GM18508 (cell line): ENCODE results near the gene LGALS14.
"Not testable (repeated sequence)": the region's sequence is repeated elsewhere in the genome, so short reads cannot be mapped to it uniquely, and the experiment has no call there.

Source experiments
- ATAC-seq: cut with Tn5 transposase; IDR thresholded peaks from one replicate; pipeline ENCODE4 v1.9.1; 2021; ENCODE audit warnings: moderate number of reproducible peaks; ENCODE audit not compliant: insufficient read depth, unreplicated experiment

Gene LGALS14, protein sequence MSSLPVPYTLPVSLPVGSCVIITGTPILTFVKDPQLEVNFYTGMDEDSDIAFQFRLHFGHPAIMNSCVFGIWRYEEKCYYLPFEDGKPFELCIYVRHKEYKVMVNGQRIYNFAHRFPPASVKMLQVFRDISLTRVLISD

GRCh38 chr19:39704181-39705044 is at the start of gene LGALS14:
Gene LGALS14, plus strand, starts transcription at chr19:39704481. Its CDS starts 48 bp downstream, at chr19:39704529.
- no peak for ATAC-seq

- no peak for ATAC-seq
These were observed 48.7 kb upstream of the LGALS14 start, which contains the start of gene LGALS16 for GRCh38 chr19:39655613-39656012. Gene LGALS16, plus strand, starts transcription at chr19:39655913. Its CDS starts 49 bp downstream, at chr19:39655962.

GRCh38 chr19:39659791-39660190 is 44.5 kb upstream of the LGALS14 start:
- no peak for ATAC-seq

DNA sequence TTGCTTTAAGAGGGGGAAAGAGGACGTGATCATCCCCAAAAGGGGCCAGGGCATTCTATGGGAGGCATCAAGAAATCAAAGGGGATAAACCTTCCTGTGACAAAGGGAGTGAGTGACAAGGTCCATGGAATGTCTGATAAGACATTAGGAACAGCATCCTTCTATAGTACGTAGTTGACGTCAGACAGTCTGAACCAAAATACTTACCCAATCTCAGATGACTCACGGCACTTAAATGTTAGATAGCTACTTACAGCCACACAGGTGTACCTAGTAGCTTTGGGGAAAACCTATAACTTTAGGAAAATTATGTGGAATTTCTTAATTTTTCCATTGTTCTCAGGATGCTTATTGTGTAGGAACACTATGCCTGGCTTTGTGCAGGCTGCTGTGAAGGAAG is 43.6 kb upstream of the LGALS14 start:
- ATAC-seq, result no peak

GRCh38 chr19:39661565-39661964 is 42.7 kb upstream of the LGALS14 start:
- no peak for ATAC-seq

GRCh38 chr19:39669860-39670259 is 34.4 kb upstream of the LGALS14 start:
- ATAC-seq, result not testable (repeated sequence)

GRCh38 chr19:39670998-39671397 is 33.3 kb upstream of the LGALS14 start:
- no peak for ATAC-seq

DNA sequence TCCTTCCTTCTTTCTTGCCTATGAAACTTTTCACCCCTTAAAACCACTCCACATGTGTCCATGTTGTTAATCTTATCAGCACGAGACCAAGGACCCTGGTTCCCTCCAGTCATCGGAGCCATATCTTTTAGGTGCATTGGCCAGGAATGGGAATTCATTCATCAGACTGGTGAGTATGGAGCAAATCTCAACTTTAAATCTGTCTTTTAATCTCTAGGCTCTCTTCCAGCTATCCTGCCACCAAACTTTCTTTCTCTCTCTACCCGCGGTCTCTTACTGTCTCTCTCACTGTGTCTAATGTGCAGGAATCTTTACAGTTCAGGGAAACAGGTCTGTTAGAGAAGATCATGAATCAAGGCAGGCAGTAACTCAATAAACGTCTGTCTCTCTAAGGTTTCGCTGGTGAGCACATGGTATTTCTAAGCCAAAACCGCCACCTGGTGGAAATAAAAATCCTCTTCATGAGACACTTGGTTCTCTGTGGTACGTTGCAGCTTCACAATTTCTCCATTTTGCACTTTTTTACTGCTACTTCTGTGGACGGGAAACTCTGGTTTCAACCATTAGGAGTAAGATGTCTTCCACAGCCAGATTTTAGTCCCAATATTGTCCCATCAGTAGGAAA is 32.4 kb upstream of the LGALS14 start:
- no peak for ATAC-seq

- ATAC-seq, result no peak
These were observed 31.8 kb upstream of the LGALS14 start for GRCh38 chr19:39672473-39672872.

GRCh38 chr19:39673862-39674261 is 30.4 kb upstream of the LGALS14 start:
- not testable (repeated sequence) for ATAC-seq

DNA sequence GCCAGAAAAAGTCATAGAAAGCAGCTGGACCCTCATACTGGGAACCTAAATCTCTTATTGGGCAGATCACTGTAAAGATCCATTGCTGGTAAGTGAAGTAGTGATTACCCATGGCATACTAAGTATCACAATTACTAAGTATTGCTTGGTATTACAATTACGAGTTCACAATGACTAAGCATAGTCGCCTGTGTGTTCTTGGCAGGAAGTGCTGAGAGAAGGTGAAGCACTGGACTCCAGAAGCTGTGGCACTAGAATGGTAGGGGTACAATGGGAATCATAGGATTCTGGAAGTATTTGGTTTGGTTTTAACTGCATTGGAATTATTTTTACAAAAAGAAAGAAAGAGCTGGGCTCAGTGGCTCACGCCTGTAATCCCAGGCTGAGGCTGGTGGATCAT is 28.3 kb upstream of the LGALS14 start:
- no peak for ATAC-seq

GRCh38 chr19:39677961-39678889 is 26.1 kb upstream of the LGALS14 start:
- no peak for ATAC-seq

DNA sequence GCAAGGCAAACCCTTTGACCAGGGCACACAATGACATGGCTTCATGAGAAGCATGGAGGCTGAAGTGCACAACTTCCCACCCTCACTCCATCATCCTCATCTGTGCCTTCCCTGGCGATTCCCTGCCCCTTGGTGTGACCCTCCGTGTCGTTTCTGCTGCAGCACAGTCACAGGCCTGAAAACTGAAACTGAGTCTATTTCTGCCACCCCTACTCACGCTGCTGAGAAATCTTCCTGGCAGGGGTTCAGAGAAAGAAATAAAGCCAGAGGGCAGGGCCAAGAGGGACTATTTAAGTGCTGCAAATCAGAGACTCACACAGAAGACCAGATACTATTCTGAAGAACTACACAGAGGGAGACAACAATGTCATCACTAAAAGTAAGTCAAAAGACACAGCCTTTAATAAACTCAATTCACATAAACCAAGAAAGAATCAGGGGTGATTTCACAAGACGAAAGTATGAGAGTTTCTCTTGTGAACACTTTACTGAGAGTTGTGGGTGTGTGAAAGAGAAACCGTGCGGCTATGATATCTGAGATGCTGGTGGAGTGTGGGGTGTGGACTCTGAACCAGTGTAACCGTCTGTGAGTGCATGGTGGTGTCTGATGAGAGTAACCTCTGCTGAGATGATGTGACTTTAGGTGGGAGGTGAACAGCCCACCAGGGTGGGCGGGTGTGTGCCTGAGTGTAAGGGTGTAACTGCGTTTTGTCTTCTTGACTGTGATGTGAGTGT is 25.1 kb upstream of the LGALS14 start:
- ATAC-seq, result no peak

- ATAC-seq, result no peak
These were observed 24.5 kb upstream of the LGALS14 start for GRCh38 chr19:39679791-39680168.

GRCh38 chr19:39680593-39680992 is 23.7 kb upstream of the LGALS14 start:
- ATAC-seq, result no peak

DNA sequence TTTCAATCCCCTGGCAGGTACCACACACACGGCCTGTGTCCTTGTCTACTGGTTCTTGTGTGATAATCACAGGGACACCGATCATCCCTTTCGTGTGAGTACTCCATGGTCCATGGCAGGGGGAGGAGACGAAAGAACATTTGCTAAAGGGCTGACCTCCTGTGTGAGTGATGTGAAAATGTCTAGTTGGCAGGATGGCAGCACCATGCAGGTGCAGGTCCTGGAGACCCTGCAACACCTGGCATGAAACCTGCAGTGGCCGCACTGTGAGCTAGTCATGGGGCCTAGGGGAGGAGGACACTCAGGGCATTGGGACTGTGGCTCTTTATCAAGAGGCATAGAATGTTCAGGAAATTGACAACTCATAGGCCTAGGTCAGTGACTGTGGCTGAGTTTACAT is 22.9 kb upstream of the LGALS14 start:
- no peak for ATAC-seq

- no peak for ATAC-seq
These were observed 20.0 kb upstream of the LGALS14 start for GRCh38 chr19:39684267-39684666.

DNA sequence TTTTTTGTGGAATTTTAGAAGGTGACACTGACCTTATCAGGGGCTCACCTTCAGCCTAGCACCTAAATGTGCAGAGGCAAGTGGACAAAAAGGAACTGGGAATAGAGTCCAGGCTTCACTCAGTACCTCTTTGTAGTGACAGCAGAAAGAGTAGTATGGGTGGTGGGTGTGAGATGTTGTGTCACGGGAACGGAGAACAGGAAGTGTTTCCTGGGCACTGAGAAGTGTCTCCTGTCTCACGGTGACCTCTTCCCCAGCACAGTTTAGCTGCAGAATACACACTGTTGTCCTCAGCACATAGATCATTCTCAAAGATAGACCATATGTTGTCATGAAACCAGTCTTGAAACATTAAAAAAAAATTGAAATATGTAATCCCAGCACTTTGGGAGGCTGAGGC is 17.5 kb upstream of the LGALS14 start:
- no peak for ATAC-seq

DNA sequence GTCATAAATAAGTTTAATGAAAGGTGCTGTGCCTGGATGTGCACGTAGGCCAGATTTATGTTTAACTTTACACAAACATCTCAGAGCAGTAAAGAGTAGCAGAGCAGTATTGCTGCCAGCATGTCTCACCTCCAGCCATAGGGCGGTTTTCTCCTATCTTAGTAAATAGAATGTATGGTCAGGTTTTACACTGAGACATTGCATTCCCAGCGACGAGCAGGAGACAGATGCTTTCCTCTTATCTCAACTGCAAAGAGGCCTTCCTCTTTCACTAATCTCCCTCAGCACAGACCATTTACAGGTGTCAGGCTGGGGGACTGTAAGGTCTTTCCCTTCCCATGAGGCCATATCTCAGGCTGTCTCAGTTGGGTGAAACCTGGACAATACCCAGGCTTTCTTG is 15.6 kb upstream of the LGALS14 start:
- ATAC-seq, result not testable (repeated sequence)

DNA sequence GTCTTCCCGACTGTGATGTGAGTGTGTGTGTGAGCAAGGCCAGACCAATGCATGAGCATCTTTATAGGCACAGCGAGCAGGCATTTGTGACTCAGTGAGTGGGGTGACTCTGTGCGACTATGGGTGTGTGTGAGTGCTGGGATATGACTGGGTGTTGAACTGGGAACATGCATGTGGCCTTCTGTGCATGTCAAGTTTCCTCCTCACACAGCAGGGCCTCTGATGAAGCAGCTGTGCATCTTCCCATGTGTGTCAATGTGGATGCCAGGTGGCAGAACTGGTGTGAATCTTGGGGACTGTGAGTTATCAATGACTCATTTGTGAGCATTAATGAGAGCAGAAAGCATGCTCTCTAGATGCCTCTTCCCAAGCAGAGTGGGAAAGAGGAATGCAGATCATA is 12.1 kb upstream of the LGALS14 start:
- no peak for ATAC-seq
